Measurements from ENCODE around the gene CUX1.
"Not testable (repeated sequence)": the region's sequence is repeated elsewhere in the genome, so short reads cannot be mapped to it uniquely, and the experiment has no call there.

The CUX1 gene

GRCh38 chr7:102009628-102010027 lies 192.2 kb downstream of the CUX1 start:
- DNase-seq (ENCODE audit: low read depth in 1 of 2, low spot score in 1 of 2) = no peak
- TF ChIP-seq POLR2AphosphoS5 (IDR thresholded peaks at IDR 0.05; ENCODE audit: low read depth) = no peak
- no peak for TF ChIP-seq REST (IDR thresholded peaks at IDR 0.05; ENCODE audit: insufficient replicate concordance, low read depth)
- TF ChIP-seq CTCF (IDR thresholded peaks at IDR 0.05; ENCODE audit: insufficient read depth, low read length) = no peak
- TF ChIP-seq GABPA (IDR thresholded peaks at IDR 0.05; ENCODE audit: low read depth) = no peak
- no peak for TF ChIP-seq SPI1 (IDR thresholded peaks at IDR 0.05; ENCODE audit: borderline replicate concordance, low read depth)
- no peak overlapping the region for H3K4me3 ChIP-seq (replicated peaks; ENCODE audit: insufficient read depth, low read length)
- H3K27me3 ChIP-seq (ENCODE audit: insufficient read depth, poor library complexity, severe bottlenecking) = no peaks in the 10 kb centered on the region
- no peak overlapping the region for H3K27ac ChIP-seq (replicated peaks)

GRCh38 chr7:102012112-102012830 lies 194.8 kb downstream of the CUX1 start:
- H3K27ac ChIP-seq (replicated peaks); H3K27me3 ChIP-seq (ENCODE audit: insufficient read depth, poor library complexity, severe bottlenecking); DNase-seq (ENCODE audit: low read depth in 1 of 2, low spot score in 1 of 2); H3K4me3 ChIP-seq (replicated peaks; ENCODE audit: insufficient read depth, low read length): not testable (repeated sequence)

GRCh38 chr7:102012941-102013461 lies 195.6 kb downstream of the CUX1 start:
- no peaks in the 10 kb centered on the region for H3K27me3 ChIP-seq (ENCODE audit: insufficient read depth, poor library complexity, severe bottlenecking)
- TF ChIP-seq REST (IDR thresholded peaks at IDR 0.05; ENCODE audit: insufficient replicate concordance, low read depth) (no peak), SPI1 (IDR thresholded peaks at IDR 0.05; ENCODE audit: borderline replicate concordance, low read depth) (no peak), POLR2AphosphoS5 (IDR thresholded peaks at IDR 0.05; ENCODE audit: low read depth) (no peak), GABPA (IDR thresholded peaks at IDR 0.05; ENCODE audit: low read depth) (no peak), CTCF (IDR thresholded peaks at IDR 0.05; ENCODE audit: insufficient read depth, low read length) (no peak)
- no peak overlapping the region for H3K4me3 ChIP-seq (replicated peaks; ENCODE audit: insufficient read depth, low read length)
- no peak for DNase-seq (ENCODE audit: low read depth in 1 of 2, low spot score in 1 of 2)
- no peak overlapping the region for H3K27ac ChIP-seq (replicated peaks)

- no peak for TF ChIP-seq POLR2AphosphoS5 (IDR thresholded peaks at IDR 0.05; ENCODE audit: low read depth)
- no peak for TF ChIP-seq REST (IDR thresholded peaks at IDR 0.05; ENCODE audit: insufficient replicate concordance, low read depth)
- TF ChIP-seq GABPA (IDR thresholded peaks at IDR 0.05; ENCODE audit: low read depth) = no peak
- no peak for TF ChIP-seq CTCF (IDR thresholded peaks at IDR 0.05; ENCODE audit: insufficient read depth, low read length)
- TF ChIP-seq SPI1 (IDR thresholded peaks at IDR 0.05; ENCODE audit: borderline replicate concordance, low read depth) = no peak
- no peaks in the 10 kb centered on the region for H3K27me3 ChIP-seq (ENCODE audit: insufficient read depth, poor library complexity, severe bottlenecking)
- H3K27ac ChIP-seq (replicated peaks) = no peak overlapping the region
- no peak overlapping the region for H3K4me3 ChIP-seq (replicated peaks; ENCODE audit: insufficient read depth, low read length)
- no peak for DNase-seq (ENCODE audit: low read depth in 1 of 2, low spot score in 1 of 2)
These were observed 201.4 kb downstream of the CUX1 start for GRCh38 chr7:102018876-102019275.

Measured in HL-60 (cell line).